ENCODE measurements around the gene TRIM56.
"Not testable (repeated sequence)": the region's sequence is repeated elsewhere in the genome, so short reads cannot be mapped to it uniquely, and the experiment has no call there.

The TRIM56 gene

DNA sequence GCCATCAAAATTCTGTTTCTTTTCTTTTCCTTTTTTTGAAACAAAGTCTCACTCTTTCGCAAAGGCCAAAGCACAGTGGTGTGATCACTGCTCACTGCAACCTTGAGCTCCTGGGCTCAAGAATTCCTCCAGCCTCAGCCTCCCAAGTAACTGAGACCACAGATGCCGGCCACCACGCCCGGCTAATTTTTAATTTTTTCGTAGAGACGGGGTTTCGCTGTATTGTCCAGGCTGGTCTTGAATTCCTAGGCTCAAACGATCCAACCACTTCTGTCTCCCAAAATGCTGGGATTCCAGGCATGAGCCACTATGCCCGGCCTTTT lies 25.7 kb upstream of the TRIM56 start:
- TF ChIP-seq, protein P1, sequence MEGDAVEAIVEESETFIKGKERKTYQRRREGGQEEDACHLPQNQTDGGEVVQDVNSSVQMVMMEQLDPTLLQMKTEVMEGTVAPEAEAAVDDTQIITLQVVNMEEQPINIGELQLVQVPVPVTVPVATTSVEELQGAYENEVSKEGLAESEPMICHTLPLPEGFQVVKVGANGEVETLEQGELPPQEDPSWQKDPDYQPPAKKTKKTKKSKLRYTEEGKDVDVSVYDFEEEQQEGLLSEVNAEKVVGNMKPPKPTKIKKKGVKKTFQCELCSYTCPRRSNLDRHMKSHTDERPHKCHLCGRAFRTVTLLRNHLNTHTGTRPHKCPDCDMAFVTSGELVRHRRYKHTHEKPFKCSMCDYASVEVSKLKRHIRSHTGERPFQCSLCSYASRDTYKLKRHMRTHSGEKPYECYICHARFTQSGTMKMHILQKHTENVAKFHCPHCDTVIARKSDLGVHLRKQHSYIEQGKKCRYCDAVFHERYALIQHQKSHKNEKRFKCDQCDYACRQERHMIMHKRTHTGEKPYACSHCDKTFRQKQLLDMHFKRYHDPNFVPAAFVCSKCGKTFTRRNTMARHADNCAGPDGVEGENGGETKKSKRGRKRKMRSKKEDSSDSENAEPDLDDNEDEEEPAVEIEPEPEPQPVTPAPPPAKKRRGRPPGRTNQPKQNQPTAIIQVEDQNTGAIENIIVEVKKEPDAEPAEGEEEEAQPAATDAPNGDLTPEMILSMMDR (IDR thresholded peaks at IDR 0.05; ENCODE audit: insufficient read depth, low read length, poor library complexity, severe bottlenecking): no peak
- TF ChIP-seq EZH2phosphoT487 (conservative IDR thresholded peaks at IDR 0.05; ENCODE audit: low read length): no peak
- Histone ChIP-seq H3K9ac (ENCODE audit: low read length) (no peak overlapping the region), H3K36me3 (ENCODE audit: low read length) (no peaks in the 10 kb centered on the region), H3K9me3 (ENCODE audit: insufficient read depth, low read length) (no peaks in the 10 kb centered on the region), H3K4me2 (ENCODE audit: low read depth, low read length, poor library complexity, severe bottlenecking) (no peak overlapping the region), H3K9me2 (replicated peaks; ENCODE audit: insufficient read depth, low read length) (no peaks in the 10 kb centered on the region), H3K4me3 (ENCODE audit: insufficient read depth, low read length, poor library complexity, severe bottlenecking) (no peak overlapping the region), H3K79me2 (ENCODE audit: insufficient read depth, low read length) (no peaks in the 10 kb centered on the region), H3K27ac (ENCODE audit: low read depth, low read length) (no peak overlapping the region), H4K20me1 (ENCODE audit: low read depth, low read length) (no peaks in the 10 kb centered on the region), H3F3A (ENCODE audit: insufficient read depth) (no peaks in the 10 kb centered on the region), H2AFZ (ENCODE audit: low read depth, low read length, severe bottlenecking) (no peak overlapping the region), H3K27me3 (ENCODE audit: low read length) (no peaks in the 10 kb centered on the region)

DNA sequence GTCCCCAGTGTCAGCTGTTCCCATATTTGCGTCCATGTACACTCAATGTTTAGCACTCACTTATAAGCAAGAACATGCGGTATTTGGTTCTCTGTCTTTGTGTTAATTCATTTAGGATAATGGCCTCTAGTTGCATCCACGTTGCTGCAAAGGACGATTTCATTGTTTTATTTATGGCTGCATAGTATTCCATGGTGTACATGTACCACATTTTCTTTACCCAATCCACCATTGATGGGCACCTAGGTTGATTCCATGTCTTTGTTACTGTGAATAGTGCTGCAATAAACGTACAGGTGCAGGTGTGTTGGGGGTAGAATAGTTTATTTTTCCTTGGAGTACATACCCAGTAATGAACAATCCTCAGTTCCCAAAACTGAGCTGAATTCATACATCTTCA lies 24.3 kb upstream of the TRIM56 start:
- Histone ChIP-seq H3K9me2 (replicated peaks; ENCODE audit: insufficient read depth, low read length) (no peaks in the 10 kb centered on the region), H3K79me2 (ENCODE audit: insufficient read depth, low read length) (no peaks in the 10 kb centered on the region), H3K9ac (ENCODE audit: low read length) (no peak overlapping the region), H4K20me1 (ENCODE audit: low read depth, low read length) (no peaks in the 10 kb centered on the region), H3K4me2 (ENCODE audit: low read depth, low read length, poor library complexity, severe bottlenecking) (no peak overlapping the region), H3K27ac (ENCODE audit: low read depth, low read length) (no peak overlapping the region), H3K4me3 (ENCODE audit: insufficient read depth, low read length, poor library complexity, severe bottlenecking) (no peak overlapping the region), H3K9me3 (ENCODE audit: insufficient read depth, low read length) (no peaks in the 10 kb centered on the region), H2AFZ (ENCODE audit: low read depth, low read length, severe bottlenecking) (no peak overlapping the region), H3F3A (ENCODE audit: insufficient read depth) (no peaks in the 10 kb centered on the region), H3K27me3 (ENCODE audit: low read length) (no peaks in the 10 kb centered on the region), H3K36me3 (ENCODE audit: low read length) (no peaks in the 10 kb centered on the region)
- TF ChIP-seq, protein P1 (IDR thresholded peaks at IDR 0.05; ENCODE audit: insufficient read depth, low read length, poor library complexity, severe bottlenecking): no peak
- no peak for TF ChIP-seq EZH2phosphoT487 (conservative IDR thresholded peaks at IDR 0.05; ENCODE audit: low read length)

DNA sequence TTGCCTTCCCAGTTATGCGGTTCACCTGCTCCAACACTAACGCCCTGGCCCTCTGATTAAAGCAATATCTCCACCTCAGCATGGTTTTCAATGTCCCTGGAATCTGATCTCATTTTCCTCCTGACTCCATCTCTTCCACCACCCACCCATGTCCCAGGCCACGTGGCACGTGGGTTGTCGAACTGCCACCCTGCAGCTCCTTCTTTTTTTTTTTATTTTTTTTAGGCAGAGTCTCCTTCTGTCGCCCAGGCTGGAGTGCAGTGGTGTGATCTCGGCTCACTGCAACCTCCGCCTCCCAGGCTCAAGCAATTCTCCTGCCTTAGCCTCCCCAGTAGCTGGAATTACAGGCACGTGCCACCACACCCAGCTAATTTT lies 21.1 kb upstream of the TRIM56 start:
- not testable (repeated sequence) for H3F3A ChIP-seq (ENCODE audit: insufficient read depth); H4K20me1 ChIP-seq (ENCODE audit: low read depth, low read length); H3K9me3 ChIP-seq (ENCODE audit: insufficient read depth, low read length); H3K27me3 ChIP-seq (ENCODE audit: low read length); H3K36me3 ChIP-seq (ENCODE audit: low read length); H3K4me2 ChIP-seq (ENCODE audit: low read depth, low read length, poor library complexity, severe bottlenecking); H2AFZ ChIP-seq (ENCODE audit: low read depth, low read length, severe bottlenecking); H3K9me2 ChIP-seq (replicated peaks; ENCODE audit: insufficient read depth, low read length); H3K4me3 ChIP-seq (ENCODE audit: insufficient read depth, low read length, poor library complexity, severe bottlenecking); H3K79me2 ChIP-seq (ENCODE audit: insufficient read depth, low read length); H3K9ac ChIP-seq (ENCODE audit: low read length); H3K27ac ChIP-seq (ENCODE audit: low read depth, low read length)

DNA sequence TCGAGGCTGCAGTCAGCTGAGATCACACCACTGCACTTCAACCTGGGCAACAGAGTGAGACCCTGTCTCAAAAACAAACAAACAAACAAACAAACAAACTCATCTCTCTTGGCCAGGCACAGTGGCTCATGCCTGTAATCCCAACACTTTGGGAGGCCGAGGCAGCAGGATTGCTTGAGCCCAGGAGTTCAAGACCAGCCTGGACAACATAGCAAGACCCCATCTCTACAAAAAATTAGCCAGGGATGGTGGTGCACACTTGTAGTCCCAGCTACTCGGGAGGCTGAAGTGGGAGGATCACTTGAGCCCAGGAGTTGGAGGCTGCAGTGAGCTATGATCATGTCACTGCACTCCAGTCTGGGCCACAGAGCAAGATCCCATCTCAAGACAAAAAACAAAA lies 20.1 kb upstream of the TRIM56 start:
- not testable (repeated sequence) for H3K27me3 ChIP-seq (ENCODE audit: low read length)

More for the DNA sequence above, 20.1 kb upstream of the TRIM56 start:
- H3K9me2 ChIP-seq (replicated peaks; ENCODE audit: insufficient read depth, low read length); H3K36me3 ChIP-seq (ENCODE audit: low read length); H3K79me2 ChIP-seq (ENCODE audit: insufficient read depth, low read length); H3K9me3 ChIP-seq (ENCODE audit: insufficient read depth, low read length); H3K4me2 ChIP-seq (ENCODE audit: low read depth, low read length, poor library complexity, severe bottlenecking); H2AFZ ChIP-seq (ENCODE audit: low read depth, low read length, severe bottlenecking); H3F3A ChIP-seq (ENCODE audit: insufficient read depth); H4K20me1 ChIP-seq (ENCODE audit: low read depth, low read length); H3K4me3 ChIP-seq (ENCODE audit: insufficient read depth, low read length, poor library complexity, severe bottlenecking); H3K9ac ChIP-seq (ENCODE audit: low read length); H3K27ac ChIP-seq (ENCODE audit: low read depth, low read length): not testable (repeated sequence)

Measured in SU-DHL-6 (cell line).